ENCODE data around the gene ZNF664. TPM values are rescaled to one million over a fixed set of nuclear protein-coding genes. Genes with fewer than 3 reads are reported as not detected.

ZNF664 gene
- total and polyA plus RNA-seq, 2 of the 4 experiments (the other 2 are of a cell fraction) = 29.9 to 32.6 TPM

- Histone ChIP-seq H4K8ac (ENCODE audit: low read depth in 2 of 2, low read length in 2 of 2) (no peak overlapping the region), H3K4me3 (ENCODE audit: insufficient read depth, low read depth, low read length) (no peak overlapping the region), H2BK15ac (ENCODE audit: low read depth, low read length) (no peak overlapping the region), H4K91ac (ENCODE audit: insufficient read depth, low read depth, low read length) (no peak overlapping the region), H4K20me1 (ENCODE audit: insufficient read depth, low read length) (peaks cover 16% of the 10 kb centered on the region; the same call in 1 of the 2 replicates), H3K79me1 (ENCODE audit: low read depth in 1 of 2, low read length in 2 of 2) (peaks cover 44 to 81% of the 10 kb centered on the region in 2 experiments), H3K27ac (ENCODE audit: insufficient read depth, low read length) (no peak overlapping the region), H3K27me3 (ENCODE audit: control insufficient read depth, insufficient read depth, low read length) (no peaks in the 10 kb centered on the region), H3K18ac (ENCODE audit: low read depth, low read length) (peak overlapping the region; percentile 16; the same call in 1 of the 2 replicates), H2AK5ac (ENCODE audit: low read depth, low read length) (no peak overlapping the region; the same call in 1 of the 2 replicates), H2AFZ (replicated peaks; ENCODE audit: low read length, poor library complexity) (no peak overlapping the region), H3K4me1 (ENCODE audit: control insufficient read depth, insufficient read depth, low read length) (peaks cover 26% of the 10 kb centered on the region), H3K9me3 (ENCODE audit: control insufficient read depth, insufficient read depth, low read length) (no peaks in the 10 kb centered on the region), H3K56ac (ENCODE audit: extremely low read depth, insufficient read depth, low read length) (no peak overlapping the region), H4K5ac (ENCODE audit: low read depth, low read length) (peak overlapping the region; percentile 21; the same call in 1 of the 2 replicates), H3K14ac (replicated peaks; ENCODE audit: low read depth, low read length) (peak overlapping the region; percentile 54; the same call in 1 of the 2 replicates), H3K36me3 (ENCODE audit: control insufficient read depth, insufficient read depth, low read length) (peaks cover 12% of the 10 kb centered on the region), H3K9ac (ENCODE audit: low read depth, low read length) (no peak overlapping the region), H3K23ac (ENCODE audit: low read depth, low read length) (no peak overlapping the region), H3K9me1 (ENCODE audit: insufficient read depth, low read length) (peaks cover 32% of the 10 kb centered on the region), H2AK9ac (replicated peaks; ENCODE audit: low read depth, low read length, poor library complexity) (no peak overlapping the region), H3K4ac (ENCODE audit: low read depth, low read length) (0 out of 2 replicates have a peak overlapping the region, but pooled peaks have one; percentile 4), H2BK5ac (ENCODE audit: low read depth, low read length, poor library complexity, severe bottlenecking) (no peak overlapping the region), H2BK120ac (ENCODE audit: low read depth, low read length) (no peak overlapping the region), H3K4me2 (ENCODE audit: low read depth, low read length) (no peak overlapping the region), H2BK20ac (ENCODE audit: low read depth, low read length) (no peak overlapping the region)
- POLR2A ChIA-PET (ENCODE audit: unreplicated experiment) = no interaction called here
- TF ChIP-seq CEBPB (IDR thresholded peaks at IDR 0.05; ENCODE audit: low read depth, low read length) (no peak), USF2 (IDR thresholded peaks at IDR 0.05; ENCODE audit: low read depth, low read length) (peak; percentile 32; the same call in 1 of the 2 replicates)
- dilution Hi-C loops (cut with HindIII; ENCODE audit: low sequenced_read_pairs, unreplicated experiment) (no loop called here), intact Hi-C loops (cut with micrococcal nuclease) (loop anchor here (5.0 kb wide), 1 partner anchor 35 kb away; no protein-coding TSS in a partner anchor), in situ Hi-C loops (cut with MboI; ENCODE audit: low sequenced_read_pairs) (no loop called here)
- CTCF ChIA-PET = no interaction called here
- BruUV-seq (replicated peaks) = no TSS peak
- no peak for ATAC-seq (ENCODE audit: low read depth)
- DNase-seq = no peak
- WGBS, 2 experiments (ENCODE audit: extremely low coverage in 2 of 2, insufficient read length in 1 of 2) = 80% methylated on average over 1 of the region's 6 CpGs; no CpG with 5 or more reads in 1 of the 2 experiments
Observed at GRCh38 chr12:123997033-123997822, 24.2 kb downstream of the ZNF664 start.

Data from IMR-90 (cell line).